Trophoblast cell (in vitro differentiated cells and primary cell): ENCODE data around the gene CYP46A1.

Experiments used
- DNase-seq, 2 donors: peaks; one replicate each; pipeline ENCODE4 v3.0.0-alpha.2; 2016
- H2AFZ ChIP-seq: 2 replicates; pipeline ENCODE4 v1.6.1; 2013; ENCODE audit warnings: low read length, moderate library complexity, mild to moderate bottlenecking; ENCODE audit not compliant: insufficient read depth, poor library complexity
- H2AK5ac ChIP-seq: 2 replicates; pipeline ENCODE4 v1.6.1; 2013; ENCODE audit warnings: mild to moderate bottlenecking, low read length
- H2BK120ac ChIP-seq: 2 replicates; pipeline ENCODE4 v1.6.1; 2013; ENCODE audit warnings: low read length, mild to moderate bottlenecking, moderate library complexity; ENCODE audit not compliant: insufficient read depth, poor library complexity
- H2BK12ac ChIP-seq: 2 replicates; pipeline ENCODE4 v1.6.1; 2013; ENCODE audit warnings: mild to moderate bottlenecking, low read length, moderate library complexity
- H2BK5ac ChIP-seq: 2 replicates; pipeline ENCODE4 v1.6.1; 2013; ENCODE audit warnings: low read length, low read depth, moderate library complexity, mild to moderate bottlenecking; ENCODE audit not compliant: poor library complexity
- H3K14ac ChIP-seq: 2 replicates; pipeline ENCODE4 v1.6.1; 2013; ENCODE audit warnings: mild to moderate bottlenecking, low read length
- H3K18ac ChIP-seq: 2 replicates; pipeline ENCODE4 v1.6.1; 2013; ENCODE audit warnings: mild to moderate bottlenecking, low read length
- H3K23ac ChIP-seq: 2 replicates; pipeline ENCODE4 v1.6.1; 2013; ENCODE audit warnings: low read length
- H3K27ac ChIP-seq: 2 replicates; pipeline ENCODE4 v1.5.1; 2013; ENCODE audit warnings: low read depth, mild to moderate bottlenecking, inconsistent platforms, low read length, moderate library complexity
- H3K27me3 ChIP-seq: 2 replicates; pipeline ENCODE4 v1.6.1; 2013; ENCODE audit warnings: inconsistent platforms, mild to moderate bottlenecking, low read length, moderate library complexity; ENCODE audit not compliant: insufficient read depth
- H3K36me3 ChIP-seq, 2 experiments: 1 replicate in 1 of 2; 2 replicates in 1 of 2; pipeline ENCODE4 v1.6.1; 2013; ENCODE audit warnings: low read length in 2 of 2, mild to moderate bottlenecking in 2 of 2, moderate library complexity in 1 of 2; ENCODE audit not compliant: insufficient read depth in 2 of 2, control insufficient read depth in 1 of 2
- H3K4ac ChIP-seq: 2 replicates; pipeline ENCODE4 v1.6.1; 2013; ENCODE audit warnings: low read depth, mild to moderate bottlenecking, low read length, moderate library complexity
- H3K4me1 ChIP-seq, 2 experiments: 1 replicate in 1 of 2; 2 replicates in 1 of 2; pipeline ENCODE4 v1.6.1; 2013; ENCODE audit warnings: low read length in 2 of 2, mild to moderate bottlenecking in 2 of 2, moderate library complexity in 1 of 2; ENCODE audit not compliant: insufficient read depth in 2 of 2, control insufficient read depth in 1 of 2
- H3K4me2 ChIP-seq: 2 replicates; pipeline ENCODE4 v1.6.1; 2013; ENCODE audit warnings: inconsistent platforms, mild to moderate bottlenecking, low read length, moderate library complexity
- H3K4me3 ChIP-seq: 2 replicates; pipeline ENCODE4 v1.5.1; 2013; ENCODE audit warnings: mild to moderate bottlenecking, low read depth, low read length, inconsistent platforms
- H3K79me1 ChIP-seq: one replicate; pipeline ENCODE4 v1.6.1; 2013; ENCODE audit warnings: low read length
- H3K79me2 ChIP-seq: 2 replicates; pipeline ENCODE4 v1.6.1; 2013; ENCODE audit warnings: low read length, mild to moderate bottlenecking; ENCODE audit not compliant: control insufficient read depth, insufficient read depth, poor library complexity
- H3K9ac ChIP-seq: 2 replicates; pipeline ENCODE4 v1.6.1; 2013; ENCODE audit warnings: mild to moderate bottlenecking, low read length
- H3K9me3 ChIP-seq: 2 replicates; pipeline ENCODE4 v1.6.1; 2013; ENCODE audit warnings: low read depth, mild to moderate bottlenecking, control low read depth, inconsistent platforms, low read length; ENCODE audit not compliant: insufficient read depth
- H4K12ac ChIP-seq: 2 replicates; pipeline ENCODE4 v1.6.1; 2013; ENCODE audit warnings: low read depth, mild to moderate bottlenecking, low read length, moderate library complexity
- H4K8ac ChIP-seq: 2 replicates; pipeline ENCODE4 v1.6.1; 2013; ENCODE audit warnings: low read depth, mild to moderate bottlenecking, low read length, moderate library complexity
- H4K91ac ChIP-seq: one replicate; pipeline ENCODE4 v1.6.1; 2013; ENCODE audit warnings: low read depth, mild to moderate bottlenecking, low read length, moderate library complexity
- WGBS: extraction: QIAGEN DNeasy Blood & Tissue Kit; methylation state at CpG from one replicate; pipeline ENCODE4 v1.1.7; 2013; ENCODE audit warnings: missing lambda C conversion rate; ENCODE audit not compliant: insufficient read length, insufficient coverage; ENCODE audit errors: extremely low coverage; 5-methylcytosine and 5-hydroxymethylcytosine counted together

The CYP46A1 gene

GRCh38 chr14:99756796-99757195 is 72.7 kb downstream of the CYP46A1 start:
- Histone ChIP-seq H3K79me1 (peaks cover 3% of the 10 kb centered on the region), H3K4me3 (no peak overlapping the region), H2BK5ac (no peak overlapping the region), H3K23ac (no peak overlapping the region), H3K4me2 (no peak overlapping the region), H4K12ac (no peak overlapping the region), H3K36me3 (no peaks in the 10 kb centered on the region), H2AFZ (no peak overlapping the region), H3K4me1 (peaks cover 12 to 14% of the 10 kb centered on the region in 2 experiments), H3K27me3 (no peaks in the 10 kb centered on the region), H3K9me3 (no peaks in the 10 kb centered on the region), H3K27ac (no peak overlapping the region), H3K79me2 (no peaks in the 10 kb centered on the region), H2BK120ac (no peak overlapping the region), H2AK5ac (no peak overlapping the region), H4K91ac (no peak overlapping the region), H3K14ac (no peak overlapping the region), H3K18ac (no peak overlapping the region), H4K8ac (no peak overlapping the region), H2BK12ac (no peak overlapping the region), H3K4ac (no peak overlapping the region), H3K9ac (no peak overlapping the region)
- no peak for DNase-seq
- WGBS: no CpG with 5 or more reads among the region's 21 CpGs

DNA sequence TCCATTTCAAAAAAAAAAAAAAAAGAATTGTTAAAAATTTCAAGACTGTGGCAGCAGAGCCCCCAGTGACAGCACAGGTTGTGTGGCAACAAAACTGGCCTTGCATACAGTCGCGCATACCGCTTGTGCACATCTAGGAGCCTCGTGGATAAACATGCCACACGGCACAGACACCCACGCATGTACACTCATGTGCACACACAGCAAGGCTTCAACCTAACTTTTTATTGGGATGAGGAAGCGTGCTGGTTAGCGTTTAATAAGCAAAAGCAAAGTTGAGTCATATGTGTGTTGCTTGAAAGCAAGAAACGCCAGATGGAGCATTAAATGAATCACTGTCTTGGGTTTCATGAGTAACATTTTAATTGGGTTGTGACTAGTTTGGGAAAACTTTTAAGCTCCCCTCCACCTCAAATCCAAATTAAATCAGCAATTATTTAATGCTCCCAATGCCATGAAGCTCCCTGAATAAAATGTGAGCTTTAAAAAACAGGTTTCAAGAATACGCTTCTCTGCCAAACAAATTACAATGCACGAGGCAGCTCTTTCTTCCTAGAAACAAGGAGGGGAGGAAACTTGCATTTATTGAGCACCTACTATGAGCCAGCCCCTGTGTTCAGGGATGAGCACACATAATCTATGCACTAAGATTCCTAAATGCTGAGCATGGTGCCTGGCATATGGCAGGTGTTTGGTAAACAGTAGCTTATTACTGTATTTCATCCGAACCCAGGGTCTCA is 73.4 kb downstream of the CYP46A1 start:
- Histone ChIP-seq H4K8ac (no peak overlapping the region), H3K4me1 (peaks cover 7% of the 10 kb centered on the region in 2 experiments), H2BK12ac (no peak overlapping the region), H2BK120ac (no peak overlapping the region), H3K4ac (no peak overlapping the region), H3K9me3 (no peaks in the 10 kb centered on the region), H2BK5ac (no peak overlapping the region), H4K91ac (no peak overlapping the region), H3K4me2 (no peak overlapping the region), H3K36me3 (no peaks in the 10 kb centered on the region), H3K23ac (no peak overlapping the region), H3K9ac (no peak overlapping the region), H3K18ac (no peak overlapping the region), H4K12ac (no peak overlapping the region), H3K79me1 (peaks cover 3% of the 10 kb centered on the region), H3K14ac (no peak overlapping the region), H2AK5ac (no peak overlapping the region), H2AFZ (no peak overlapping the region), H3K4me3 (no peak overlapping the region), H3K79me2 (no peaks in the 10 kb centered on the region), H3K27ac (no peak overlapping the region), H3K27me3 (no peaks in the 10 kb centered on the region)
- DNase-seq: peak in 1 of 2 donors; percentile 21
- WGBS: no CpG with 5 or more reads among the region's 12 CpGs

- no peaks in the 10 kb centered on the region for H3K79me2 ChIP-seq
- H2BK120ac ChIP-seq: no peak overlapping the region
- H3K14ac ChIP-seq: no peak overlapping the region
- peaks cover 3% of the 10 kb centered on the region for H3K79me1 ChIP-seq
- H3K27ac ChIP-seq: no peak overlapping the region
- no peak overlapping the region for H2BK12ac ChIP-seq
- H2AK5ac ChIP-seq: no peak overlapping the region
- no peak overlapping the region for H4K8ac ChIP-seq
- H3K4ac ChIP-seq: no peak overlapping the region
- no peaks in the 10 kb centered on the region for H3K36me3 ChIP-seq
- no peak overlapping the region for H3K4me3 ChIP-seq
- H3K4me1 ChIP-seq: peaks cover 2% of the 10 kb centered on the region in 2 experiments
- no peak overlapping the region for H2AFZ ChIP-seq
- no peak overlapping the region for H3K4me2 ChIP-seq
- no peaks in the 10 kb centered on the region for H3K9me3 ChIP-seq
- no peak overlapping the region for H4K12ac ChIP-seq
- no peak overlapping the region for H2BK5ac ChIP-seq
- H3K18ac ChIP-seq: no peak overlapping the region
- no peaks in the 10 kb centered on the region for H3K27me3 ChIP-seq
- H3K23ac ChIP-seq: no peak overlapping the region
- WGBS: no CpG with 5 or more reads among the region's 11 CpGs
- peak in 1 of 2 donors; percentile 49 for DNase-seq
- H3K9ac ChIP-seq: no peak overlapping the region
- no peak overlapping the region for H4K91ac ChIP-seq
Measured at GRCh38 chr14:99758121-99758821, 74.2 kb downstream of the CYP46A1 start.

- peak overlapping the region; percentile 11 for H3K4me3 ChIP-seq
- no peaks in the 10 kb centered on the region for H3K4me1 ChIP-seq
- H3K18ac ChIP-seq: no peak overlapping the region
- no peak overlapping the region for H4K8ac ChIP-seq
- no peak overlapping the region for H2BK12ac ChIP-seq
- H4K12ac ChIP-seq: no peak overlapping the region
- no peak overlapping the region for H3K9ac ChIP-seq
- H3K23ac ChIP-seq: no peak overlapping the region
- H3K4me2 ChIP-seq: no peak overlapping the region
- H3K79me2 ChIP-seq: no peaks in the 10 kb centered on the region
- no peak overlapping the region for H3K14ac ChIP-seq
- no peaks in the 10 kb centered on the region for H3K79me1 ChIP-seq
- no peak overlapping the region for H4K91ac ChIP-seq
- no peaks in the 10 kb centered on the region for H3K27me3 ChIP-seq
- H3K27ac ChIP-seq: no peak overlapping the region
- H3K36me3 ChIP-seq: no peaks in the 10 kb centered on the region
- H2BK5ac ChIP-seq: no peak overlapping the region
- no peak overlapping the region for H2BK120ac ChIP-seq
- no peak for DNase-seq
- no CpG with 5 or more reads among the region's 7 CpGs for WGBS
- no peak overlapping the region for H3K4ac ChIP-seq
- H2AK5ac ChIP-seq: no peak overlapping the region
- no peak overlapping the region for H2AFZ ChIP-seq
- no peaks in the 10 kb centered on the region for H3K9me3 ChIP-seq
Measured at GRCh38 chr14:99758872-99759545, 74.9 kb downstream of the CYP46A1 start.
